OCI-LY3 (cell line): ENCODE data around the gene MZF1.

Experiments used
- EZH2phosphoT487 ChIP-seq: fragments of 200-600 bp; shearing (Covaris generic); IDR thresholded peaks from 2 replicates; pipeline ENCODE4 v1.6.1; 2018; ENCODE audit warnings: antibody characterized with exemption, mixed run types, low read depth
- TF ChIP-seq, protein P1 (sequence below): fragments of 200-600, 300-600 bp; sonication (generic); IDR thresholded peaks from 2 replicates; pipeline ENCODE4 v1.5.1; 2014; ENCODE audit warnings: antibody characterized with exemption, low read length, low read depth

DNA sequence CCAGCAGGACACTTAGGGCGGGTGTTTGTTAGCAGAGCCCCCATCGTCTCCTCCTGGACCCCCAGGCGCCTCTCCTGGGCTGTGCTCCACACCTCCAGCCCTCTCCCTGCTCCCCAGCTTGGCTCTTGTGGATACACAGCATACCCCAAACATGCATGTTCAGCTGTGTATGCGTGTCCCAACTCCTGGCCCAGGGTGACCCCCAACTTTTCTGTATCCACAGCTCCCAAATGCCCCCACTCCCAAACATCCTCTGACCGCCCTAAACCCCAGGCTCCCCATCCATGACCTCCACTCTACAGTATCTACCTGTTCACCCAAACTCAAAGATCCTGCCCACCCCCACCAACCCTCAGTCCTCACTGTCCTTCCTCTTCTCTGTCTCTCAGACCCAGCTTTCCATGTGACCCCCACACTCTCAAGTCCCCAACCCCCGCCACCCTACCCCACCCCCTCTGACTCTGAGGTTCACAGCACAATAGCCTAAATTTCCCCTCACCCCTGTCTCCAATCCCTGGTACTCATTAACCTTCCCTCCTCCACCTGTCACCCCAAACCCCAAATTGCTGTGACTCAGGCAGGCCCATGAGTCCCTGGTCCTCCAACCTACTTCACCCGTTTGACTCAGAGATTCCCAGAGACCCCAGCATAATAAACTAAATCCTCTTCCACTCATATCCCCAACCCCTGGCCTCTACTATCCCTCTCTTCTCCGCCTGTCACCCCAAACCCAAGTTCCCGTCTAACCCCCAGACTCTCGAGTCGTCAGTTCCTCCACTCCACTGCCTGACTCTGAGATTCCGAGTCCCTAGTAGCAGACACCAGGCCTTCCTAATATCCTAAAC, 15.7 kb downstream of the MZF1 start:
- TF ChIP-seq, protein P1, sequence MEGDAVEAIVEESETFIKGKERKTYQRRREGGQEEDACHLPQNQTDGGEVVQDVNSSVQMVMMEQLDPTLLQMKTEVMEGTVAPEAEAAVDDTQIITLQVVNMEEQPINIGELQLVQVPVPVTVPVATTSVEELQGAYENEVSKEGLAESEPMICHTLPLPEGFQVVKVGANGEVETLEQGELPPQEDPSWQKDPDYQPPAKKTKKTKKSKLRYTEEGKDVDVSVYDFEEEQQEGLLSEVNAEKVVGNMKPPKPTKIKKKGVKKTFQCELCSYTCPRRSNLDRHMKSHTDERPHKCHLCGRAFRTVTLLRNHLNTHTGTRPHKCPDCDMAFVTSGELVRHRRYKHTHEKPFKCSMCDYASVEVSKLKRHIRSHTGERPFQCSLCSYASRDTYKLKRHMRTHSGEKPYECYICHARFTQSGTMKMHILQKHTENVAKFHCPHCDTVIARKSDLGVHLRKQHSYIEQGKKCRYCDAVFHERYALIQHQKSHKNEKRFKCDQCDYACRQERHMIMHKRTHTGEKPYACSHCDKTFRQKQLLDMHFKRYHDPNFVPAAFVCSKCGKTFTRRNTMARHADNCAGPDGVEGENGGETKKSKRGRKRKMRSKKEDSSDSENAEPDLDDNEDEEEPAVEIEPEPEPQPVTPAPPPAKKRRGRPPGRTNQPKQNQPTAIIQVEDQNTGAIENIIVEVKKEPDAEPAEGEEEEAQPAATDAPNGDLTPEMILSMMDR = no peak
- TF ChIP-seq EZH2phosphoT487 = no peak
